Calu3 (cell line): ENCODE results near the gene DOC2B. TPM values are rescaled to one million over a fixed set of nuclear protein-coding genes. Genes with fewer than 3 reads are reported as not detected.
A peak's percentile ranks its signal among the peaks of the same experiment; 100 is the strongest.

Source experiments
- BruUV-seq: library from RNA; stranded (reverse); fragments of 400-500 nt; replicated peaks from 2 replicates; lab custom pipeline; 2021; lab: Mats Ljungman, UMichigan
- CTCF ChIA-PET: fragments of 300-600 bp; sonication (Branson Sonifier 250); formaldehyde crosslinking; loops from one replicate; lab custom pipeline; 2022; ENCODE audit warnings: antibody characterized with exemption; lab: Charles Lee
- DNase-seq: peaks from one replicate; pipeline ENCODE4 v3.0.0; 2022
- H3K27ac Mint-ChIP-seq: one replicate; pipeline ENCODE4 v1.8.0; 2022; ENCODE audit warnings: mixed read lengths; ENCODE audit not compliant: unreplicated experiment
- H3K27me3 Mint-ChIP-seq: one replicate; pipeline ENCODE4 v1.8.0; 2022; ENCODE audit warnings: mixed read lengths; ENCODE audit not compliant: unreplicated experiment
- H3K36me3 Mint-ChIP-seq: one replicate; pipeline ENCODE4 v1.8.0; 2022; ENCODE audit warnings: mild to moderate bottlenecking, moderate library complexity, mixed read lengths; ENCODE audit not compliant: insufficient read depth, unreplicated experiment
- H3K4me1 Mint-ChIP-seq: one replicate; pipeline ENCODE4 v1.8.0; 2022; ENCODE audit warnings: mild to moderate bottlenecking, low read depth, mixed read lengths; ENCODE audit not compliant: unreplicated experiment
- H3K4me3 Mint-ChIP-seq: one replicate; pipeline ENCODE4 v1.8.0; 2022; ENCODE audit warnings: mild to moderate bottlenecking, low read depth, moderate library complexity, mixed read lengths; ENCODE audit not compliant: unreplicated experiment
- H3K9me3 Mint-ChIP-seq: one replicate; pipeline ENCODE4 v1.8.0; 2022; ENCODE audit warnings: low read depth, mixed read lengths; ENCODE audit not compliant: unreplicated experiment
- intact Hi-C: fragments of 100-400 bp; cut with micrococcal nuclease; formaldehyde crosslinking; loops from one replicate; pipeline ENCODE4 v1.10.0; 2022; ENCODE audit not compliant: unreplicated experiment
- total RNA-seq: library from RNA; stranded (reverse); gene quantifications from 2 replicates; pipeline ENCODE4 v1.2.3, GENCODE V29; 2022
- TF ChIP-seq, protein P1 (sequence below): fragments of 200-600 bp; IDR thresholded peaks from one replicate; pipeline ENCODE4 v1.8.0; 2022; ENCODE audit warnings: antibody characterized with exemption; ENCODE audit not compliant: unreplicated experiment

Gene DOC2B
- total RNA-seq, 1 experiment from 2014 or later: 0.24 TPM

DNA sequence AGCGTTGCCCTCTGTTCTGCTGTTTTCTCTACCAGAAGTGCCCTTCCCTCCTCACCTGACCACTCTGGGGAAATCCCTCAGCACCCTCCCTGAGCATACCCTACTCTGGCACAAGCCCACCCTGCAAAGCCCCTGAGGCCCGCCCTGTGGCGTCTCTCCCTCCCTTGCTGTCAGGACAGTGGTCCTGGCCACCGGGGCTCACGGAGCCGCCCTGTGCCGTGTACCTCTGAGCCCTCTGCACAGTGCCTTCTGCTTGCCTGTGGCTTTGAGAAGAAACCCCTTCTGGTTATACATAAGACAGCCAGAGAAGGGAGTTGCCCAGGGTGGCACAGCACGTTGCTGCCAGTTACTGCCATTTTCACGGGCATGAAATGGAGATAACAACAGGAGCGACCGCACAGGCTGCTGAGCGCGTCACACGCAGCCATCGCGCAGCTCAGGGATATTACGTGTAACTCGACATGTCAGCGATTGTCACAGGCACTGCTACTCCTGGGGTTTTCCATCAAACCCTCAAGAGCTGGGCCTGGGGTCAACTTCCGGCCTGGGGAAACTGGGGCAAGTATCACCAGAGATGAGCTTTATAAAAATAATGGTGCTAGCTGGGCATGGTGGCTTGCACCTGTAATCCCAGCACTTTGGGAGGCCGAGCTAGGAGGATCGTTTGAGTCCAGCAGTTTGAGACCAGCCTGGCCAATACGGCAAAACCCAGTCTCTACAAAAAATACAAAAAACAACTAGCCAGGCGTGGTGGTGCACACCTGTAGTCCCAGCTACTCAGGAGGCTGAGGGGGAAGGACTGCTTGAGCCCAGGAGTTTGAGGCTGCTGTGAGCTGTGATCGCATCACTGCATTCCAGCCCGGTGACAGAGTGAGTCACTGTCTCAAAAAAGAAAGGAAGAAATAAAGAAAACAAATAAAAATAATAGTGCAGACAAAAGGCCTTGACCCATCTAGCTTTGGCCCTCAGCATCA, 29.3 kb downstream of the DOC2B start:
- Mint-ChIP-seq H3K36me3 (no peaks in the 10 kb centered on the region), H3K4me1 (no peaks in the 10 kb centered on the region), H3K9me3 (no peaks in the 10 kb centered on the region), H3K27me3 (peaks cover 12% of the 10 kb centered on the region), H3K4me3 (no peak overlapping the region), H3K27ac (no peak overlapping the region)
- no TSS peak for BruUV-seq
- no peak for DNase-seq
- CTCF ChIA-PET: no interaction called here
- TF ChIP-seq, protein P1, sequence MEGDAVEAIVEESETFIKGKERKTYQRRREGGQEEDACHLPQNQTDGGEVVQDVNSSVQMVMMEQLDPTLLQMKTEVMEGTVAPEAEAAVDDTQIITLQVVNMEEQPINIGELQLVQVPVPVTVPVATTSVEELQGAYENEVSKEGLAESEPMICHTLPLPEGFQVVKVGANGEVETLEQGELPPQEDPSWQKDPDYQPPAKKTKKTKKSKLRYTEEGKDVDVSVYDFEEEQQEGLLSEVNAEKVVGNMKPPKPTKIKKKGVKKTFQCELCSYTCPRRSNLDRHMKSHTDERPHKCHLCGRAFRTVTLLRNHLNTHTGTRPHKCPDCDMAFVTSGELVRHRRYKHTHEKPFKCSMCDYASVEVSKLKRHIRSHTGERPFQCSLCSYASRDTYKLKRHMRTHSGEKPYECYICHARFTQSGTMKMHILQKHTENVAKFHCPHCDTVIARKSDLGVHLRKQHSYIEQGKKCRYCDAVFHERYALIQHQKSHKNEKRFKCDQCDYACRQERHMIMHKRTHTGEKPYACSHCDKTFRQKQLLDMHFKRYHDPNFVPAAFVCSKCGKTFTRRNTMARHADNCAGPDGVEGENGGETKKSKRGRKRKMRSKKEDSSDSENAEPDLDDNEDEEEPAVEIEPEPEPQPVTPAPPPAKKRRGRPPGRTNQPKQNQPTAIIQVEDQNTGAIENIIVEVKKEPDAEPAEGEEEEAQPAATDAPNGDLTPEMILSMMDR: no peak
- intact Hi-C loops: no loop called here

DNA sequence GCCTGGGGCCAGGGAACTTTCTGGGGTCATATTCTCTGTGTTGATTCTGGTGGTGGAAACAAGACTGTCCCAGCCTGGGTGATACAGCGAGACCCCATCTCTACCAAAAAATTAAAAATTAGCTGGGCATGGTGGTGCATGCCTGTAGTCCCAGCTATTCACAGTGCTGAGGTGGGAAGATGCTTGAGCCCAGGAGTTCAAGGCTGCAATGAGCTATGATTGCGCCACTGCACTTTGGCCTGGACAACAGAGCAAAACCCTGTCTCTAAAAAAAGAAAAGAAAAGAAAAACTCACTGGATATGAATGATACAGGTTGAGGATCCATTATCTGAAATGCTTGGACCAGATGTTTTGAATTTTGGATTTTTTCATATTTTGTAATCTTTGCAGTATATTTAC, 30.4 kb downstream of the DOC2B start:
- intact Hi-C loops: no loop called here
- H3K4me3 Mint-ChIP-seq: no peak overlapping the region
- CTCF ChIA-PET: no interaction called here
- no peak for DNase-seq
- H3K27me3 Mint-ChIP-seq: peaks cover 12% of the 10 kb centered on the region
- no TSS peak for BruUV-seq
- TF ChIP-seq, protein P1: no peak
- H3K4me1 Mint-ChIP-seq: no peaks in the 10 kb centered on the region
- H3K9me3 Mint-ChIP-seq: no peaks in the 10 kb centered on the region
- no peak overlapping the region for H3K27ac Mint-ChIP-seq
- H3K36me3 Mint-ChIP-seq: no peaks in the 10 kb centered on the region

DNA sequence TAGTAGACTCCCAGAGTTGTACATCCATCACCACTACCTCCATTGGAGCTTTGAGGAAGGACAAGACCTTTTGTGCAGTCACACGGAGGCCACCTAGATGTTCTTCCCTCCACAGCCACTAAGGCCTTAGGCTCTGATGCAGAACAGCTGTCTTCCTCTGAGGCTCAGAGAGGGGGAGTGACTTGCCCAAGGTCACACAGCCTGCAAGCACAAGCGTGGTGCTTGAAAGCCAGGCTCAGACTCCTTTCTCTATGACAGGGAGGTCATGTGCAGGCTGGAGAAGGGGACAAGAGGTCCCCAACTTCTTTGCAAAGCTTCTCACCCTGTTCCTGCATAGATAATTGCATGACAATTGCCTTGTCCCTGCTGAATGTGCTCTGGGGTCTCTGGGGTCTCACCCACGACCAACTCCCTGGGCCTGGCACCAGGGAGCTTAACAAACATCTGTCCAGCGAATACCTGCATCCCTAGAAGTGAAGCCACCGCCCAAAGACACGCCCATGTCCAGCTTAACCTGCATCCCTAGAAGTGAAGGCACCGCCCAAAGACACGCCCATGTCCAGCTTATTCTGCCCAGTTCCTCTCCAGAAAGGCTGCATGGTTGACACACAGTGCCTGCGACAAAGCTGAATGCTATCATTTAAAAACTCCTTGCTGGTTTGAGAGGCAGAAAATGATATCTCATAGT, 31.4 kb downstream of the DOC2B start:
- Mint-ChIP-seq H3K9me3 (no peaks in the 10 kb centered on the region), H3K4me3 (no peak overlapping the region), H3K27ac (no peak overlapping the region), H3K27me3 (peaks cover 12% of the 10 kb centered on the region), H3K4me1 (no peaks in the 10 kb centered on the region), H3K36me3 (no peaks in the 10 kb centered on the region)
- intact Hi-C loops: no loop called here
- DNase-seq: peak; percentile 15
- BruUV-seq: no TSS peak
- CTCF ChIA-PET: no interaction called here
- TF ChIP-seq, protein P1: no peak

DNA sequence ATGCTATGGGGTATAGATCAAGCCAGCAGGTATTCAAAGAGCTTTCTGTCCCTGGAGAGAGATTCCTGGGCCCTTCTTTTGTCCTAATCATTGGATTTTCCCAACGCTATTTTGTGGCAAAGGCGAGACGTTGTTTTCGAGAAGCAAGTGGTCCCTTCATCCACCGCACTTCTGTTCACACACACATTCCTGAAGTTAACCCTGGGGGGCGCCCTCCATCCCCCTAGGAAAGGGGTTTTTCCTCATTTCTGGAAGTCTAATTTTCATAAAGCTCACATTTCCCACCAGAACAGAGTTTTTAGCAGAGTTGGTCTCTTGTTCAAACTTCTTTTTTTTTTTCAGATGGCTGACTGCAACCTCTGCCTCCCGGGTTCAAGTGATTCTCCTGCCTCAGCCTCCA, 32.2 kb downstream of the DOC2B start:
- Mint-ChIP-seq H3K36me3 (no peaks in the 10 kb centered on the region), H3K4me3 (no peak overlapping the region), H3K4me1 (no peaks in the 10 kb centered on the region), H3K9me3 (no peaks in the 10 kb centered on the region), H3K27me3 (peaks cover 12% of the 10 kb centered on the region), H3K27ac (no peak overlapping the region)
- no TSS peak for BruUV-seq
- CTCF ChIA-PET: no interaction called here
- intact Hi-C loops: no loop called here
- no peak for DNase-seq
- TF ChIP-seq, protein P1: no peak
